ENCODE results near the gene KIAA0930.
A peak's percentile ranks its signal among the peaks of the same experiment; 100 is the strongest.

Gene KIAA0930

DNA sequence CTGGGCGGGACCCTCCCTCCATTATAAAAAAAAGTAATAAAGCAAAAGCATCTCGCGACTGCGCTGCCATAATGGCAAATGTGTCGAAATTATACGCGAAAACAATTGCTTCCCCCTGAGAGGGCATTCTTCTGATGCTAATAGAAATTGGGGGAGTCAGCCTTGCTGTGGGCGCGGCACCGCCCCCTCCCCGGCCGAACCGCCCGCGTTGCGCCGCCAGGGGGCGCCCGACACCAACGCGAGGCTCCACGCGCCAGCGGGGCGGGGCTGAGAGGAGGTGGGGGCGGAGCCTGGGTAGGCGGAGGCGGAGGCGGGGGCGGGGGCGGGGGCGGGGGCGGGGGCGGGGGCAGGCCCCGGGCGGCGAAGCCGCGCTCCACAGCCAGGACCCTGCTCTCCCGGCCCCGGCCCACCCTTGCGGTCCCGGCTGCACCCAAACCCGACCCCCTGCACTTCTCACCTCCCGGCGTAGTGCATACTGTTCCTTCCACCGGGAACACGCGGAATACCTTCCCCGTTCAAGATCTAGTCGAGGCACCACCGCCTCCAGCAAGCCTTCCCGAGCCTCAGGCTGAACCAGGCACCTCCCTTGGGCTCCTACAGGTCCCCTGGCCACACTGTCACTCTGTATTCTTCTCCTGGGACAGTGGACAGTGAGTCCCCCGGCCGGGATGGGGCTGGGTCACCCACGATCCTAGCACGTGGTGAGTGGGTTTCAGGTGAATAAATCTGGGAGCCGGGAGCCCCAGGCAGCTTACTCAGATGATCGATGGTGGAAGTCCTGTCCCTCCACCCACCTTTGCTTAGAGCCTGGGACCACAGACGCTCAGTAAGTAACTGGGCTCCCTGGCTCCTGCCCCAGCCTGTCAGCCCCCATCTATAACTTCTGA lies 28.5 kb upstream of the KIAA0930 start:
- TF ChIP-seq, protein P1, sequence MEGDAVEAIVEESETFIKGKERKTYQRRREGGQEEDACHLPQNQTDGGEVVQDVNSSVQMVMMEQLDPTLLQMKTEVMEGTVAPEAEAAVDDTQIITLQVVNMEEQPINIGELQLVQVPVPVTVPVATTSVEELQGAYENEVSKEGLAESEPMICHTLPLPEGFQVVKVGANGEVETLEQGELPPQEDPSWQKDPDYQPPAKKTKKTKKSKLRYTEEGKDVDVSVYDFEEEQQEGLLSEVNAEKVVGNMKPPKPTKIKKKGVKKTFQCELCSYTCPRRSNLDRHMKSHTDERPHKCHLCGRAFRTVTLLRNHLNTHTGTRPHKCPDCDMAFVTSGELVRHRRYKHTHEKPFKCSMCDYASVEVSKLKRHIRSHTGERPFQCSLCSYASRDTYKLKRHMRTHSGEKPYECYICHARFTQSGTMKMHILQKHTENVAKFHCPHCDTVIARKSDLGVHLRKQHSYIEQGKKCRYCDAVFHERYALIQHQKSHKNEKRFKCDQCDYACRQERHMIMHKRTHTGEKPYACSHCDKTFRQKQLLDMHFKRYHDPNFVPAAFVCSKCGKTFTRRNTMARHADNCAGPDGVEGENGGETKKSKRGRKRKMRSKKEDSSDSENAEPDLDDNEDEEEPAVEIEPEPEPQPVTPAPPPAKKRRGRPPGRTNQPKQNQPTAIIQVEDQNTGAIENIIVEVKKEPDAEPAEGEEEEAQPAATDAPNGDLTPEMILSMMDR (IDR thresholded peaks at IDR 0.05): peak; percentile 85

DNA sequence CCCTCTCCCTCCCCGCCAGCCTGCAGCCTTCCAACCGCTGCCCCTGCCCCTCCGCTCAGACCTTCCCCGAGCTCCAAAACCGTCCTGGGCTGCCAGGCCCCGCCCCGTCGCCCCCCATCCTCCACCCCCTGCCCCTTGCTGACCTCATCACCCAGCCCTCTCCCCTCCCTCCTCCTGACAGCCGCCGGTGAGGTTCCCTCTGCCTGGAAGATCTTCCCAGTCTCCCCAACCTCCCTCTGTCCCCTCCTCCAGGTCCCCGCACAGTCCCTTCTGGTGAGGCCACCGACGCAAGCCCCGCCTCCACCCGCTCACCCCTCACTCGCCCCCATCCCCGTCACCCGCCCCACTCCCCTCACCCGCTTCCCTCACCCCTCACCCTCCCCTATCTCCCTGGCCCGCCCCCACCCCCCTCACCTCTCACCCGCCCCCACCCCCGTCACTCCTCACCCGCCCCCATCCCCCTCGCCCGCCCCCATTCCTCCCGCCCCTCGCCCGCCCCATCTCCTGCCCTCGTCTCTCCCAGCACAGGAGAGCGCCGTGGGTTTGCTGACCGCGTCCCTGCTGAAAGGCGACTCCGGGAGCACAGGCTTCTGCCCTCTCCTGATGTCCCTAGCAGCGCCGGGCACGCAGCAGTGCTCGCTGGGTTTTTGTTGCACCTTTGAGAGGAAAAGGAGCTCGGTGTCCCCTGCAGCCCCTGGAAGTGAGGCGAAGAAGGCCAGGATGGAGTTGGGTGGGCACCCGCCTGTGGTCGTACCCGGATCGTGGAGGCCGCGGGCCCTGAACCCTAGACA lies 27.7 kb upstream of the KIAA0930 start:
- peak overlapping the region; percentile 78 for H3K4me2 ChIP-seq (ENCODE audit: low read length)
- no peaks in the 10 kb centered on the region for H3K27me3 ChIP-seq (ENCODE audit: control insufficient read depth, insufficient read depth, low read length)
- peak overlapping the region; percentile 53 for H3K4me3 ChIP-seq (ENCODE audit: low read depth, low read length)
- peak overlapping the region; percentile 84 for H2AFZ ChIP-seq
- TF ChIP-seq, protein P1 (IDR thresholded peaks at IDR 0.05): no peak
- H3K9me3 ChIP-seq (ENCODE audit: control insufficient read depth, low read length): no peaks in the 10 kb centered on the region
- no peak overlapping the region for H3K9ac ChIP-seq
- H3K79me2 ChIP-seq: no peaks in the 10 kb centered on the region
- no peak overlapping the region for H3K27ac ChIP-seq
- H3K36me3 ChIP-seq (ENCODE audit: control insufficient read depth, insufficient read depth, low read length): no peaks in the 10 kb centered on the region
- H3K4me1 ChIP-seq: peaks cover 7% of the 10 kb centered on the region

More for the DNA sequence above, 28.5 kb upstream of the KIAA0930 start:
- Histone ChIP-seq H3K79me2 (no peaks in the 10 kb centered on the region), H3K9ac (no peak overlapping the region), H3K4me1 (peaks cover 3% of the 10 kb centered on the region), H2AFZ (peak overlapping the region; percentile 84), H3K36me3 (ENCODE audit: control insufficient read depth, insufficient read depth, low read length) (no peaks in the 10 kb centered on the region), H3K4me3 (ENCODE audit: low read depth, low read length) (peak overlapping the region; percentile 63), H3K27me3 (ENCODE audit: control insufficient read depth, insufficient read depth, low read length) (no peaks in the 10 kb centered on the region), H3K27ac (no peak overlapping the region), H3K4me2 (ENCODE audit: low read length) (peak overlapping the region; percentile 84), H3K9me3 (ENCODE audit: control insufficient read depth, low read length) (no peaks in the 10 kb centered on the region)

DNA sequence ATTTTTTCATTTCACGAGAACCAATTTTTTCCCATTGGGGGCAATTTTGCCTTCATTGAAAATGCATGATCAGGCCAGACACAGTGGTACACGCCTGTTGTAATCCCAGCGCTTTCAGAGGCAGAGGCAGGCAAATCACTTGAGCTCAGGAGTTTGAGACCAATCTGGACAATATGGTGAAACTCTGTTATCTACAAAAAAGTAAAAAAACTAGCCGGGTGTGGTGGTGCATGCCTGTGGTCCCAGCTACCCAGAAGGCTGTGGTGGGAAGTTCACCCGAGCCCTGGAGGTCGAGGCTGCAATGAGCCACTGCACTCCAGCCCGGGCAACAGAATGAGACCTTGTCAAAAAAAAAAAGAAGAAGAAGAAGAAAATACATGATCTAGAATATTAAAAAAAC lies 24.8 kb upstream of the KIAA0930 start:
- Histone ChIP-seq H3K36me3 (ENCODE audit: control insufficient read depth, insufficient read depth, low read length) (no peaks in the 10 kb centered on the region), H3K27ac (no peak overlapping the region), H3K79me2 (no peaks in the 10 kb centered on the region), H3K27me3 (ENCODE audit: control insufficient read depth, insufficient read depth, low read length) (no peaks in the 10 kb centered on the region), H3K9ac (no peak overlapping the region), H3K4me3 (ENCODE audit: low read depth, low read length) (no peak overlapping the region), H2AFZ (no peak overlapping the region), H3K4me1 (peaks cover 9% of the 10 kb centered on the region), H3K9me3 (ENCODE audit: control insufficient read depth, low read length) (no peaks in the 10 kb centered on the region), H3K4me2 (ENCODE audit: low read length) (no peak overlapping the region)
- TF ChIP-seq, protein P1 (IDR thresholded peaks at IDR 0.05): no peak

DNA sequence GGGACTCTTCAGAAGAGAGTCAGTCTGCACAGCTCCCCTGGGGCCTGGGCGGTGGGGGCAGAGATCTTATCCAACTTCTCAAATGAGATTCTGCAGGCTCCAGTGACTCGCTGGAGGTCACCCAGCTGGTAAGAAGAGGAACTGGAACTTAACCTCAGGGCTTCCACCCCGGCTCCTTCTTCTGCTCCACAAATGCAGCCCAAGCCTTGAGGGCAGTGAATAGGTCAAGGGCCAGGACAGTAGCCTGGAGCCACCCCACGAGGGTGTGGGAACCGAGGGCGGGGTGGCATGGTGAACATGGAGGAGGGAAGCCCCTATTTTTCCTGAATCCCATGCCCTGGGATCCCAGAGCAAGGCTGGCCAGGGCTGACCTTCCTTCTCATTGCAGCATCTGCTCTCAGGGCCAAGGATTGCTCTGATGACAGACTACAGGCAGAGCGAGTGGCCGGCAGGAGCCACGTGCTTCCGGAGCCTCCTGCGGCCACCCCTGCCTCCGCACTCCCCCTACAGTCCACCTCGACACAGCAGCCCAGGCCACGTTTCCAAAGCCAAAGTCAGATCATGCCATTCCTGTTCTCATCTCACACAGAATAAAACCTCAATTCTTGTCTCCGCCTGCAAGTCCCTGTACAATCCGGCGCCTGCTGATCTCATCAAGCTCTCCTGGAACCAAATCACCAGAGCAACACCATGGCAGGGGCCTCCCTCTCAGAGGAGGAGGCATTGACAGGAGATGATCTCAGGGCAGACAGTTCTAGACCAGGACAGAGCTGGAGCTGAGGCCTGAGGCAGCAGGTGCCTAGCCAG lies 23.0 kb upstream of the KIAA0930 start:
- TF ChIP-seq, protein P1 (IDR thresholded peaks at IDR 0.05): peak; percentile 65
- Histone ChIP-seq H3K4me1 (peaks cover 9% of the 10 kb centered on the region), H2AFZ (peak overlapping the region; percentile 77), H3K4me3 (ENCODE audit: low read depth, low read length) (no peak overlapping the region), H3K27ac (peak overlapping the region; percentile 74), H3K27me3 (ENCODE audit: control insufficient read depth, insufficient read depth, low read length) (no peaks in the 10 kb centered on the region), H3K9me3 (ENCODE audit: control insufficient read depth, low read length) (no peaks in the 10 kb centered on the region), H3K79me2 (no peaks in the 10 kb centered on the region), H3K4me2 (ENCODE audit: low read length) (peak overlapping the region; percentile 28), H3K9ac (no peak overlapping the region), H3K36me3 (ENCODE audit: control insufficient read depth, insufficient read depth, low read length) (no peaks in the 10 kb centered on the region)

Measured in parathyroid adenoma (tissue), 2 donors.